HG03521 (cell line): ENCODE data around the gene HTRA2.
A peak's percentile ranks its signal among the peaks of the same experiment; 100 is the strongest.

Experiments used
- ATAC-seq: cut with Tn5 transposase; IDR thresholded peaks from one replicate; pipeline ENCODE4 v1.9.1; 2021; ENCODE audit warnings: mild to moderate bottlenecking, moderate library complexity; ENCODE audit not compliant: unreplicated experiment

HTRA2 gene

GRCh38 chr2:74515271-74515980 lies 14.3 kb upstream of the HTRA2 start:
- no peak for ATAC-seq

GRCh38 chr2:74515981-74516633 lies 13.6 kb upstream of the HTRA2 start:
- ATAC-seq: peak; percentile 47

GRCh38 chr2:74516650-74517049 lies 13.1 kb upstream of the HTRA2 start:
- ATAC-seq: no peak

GRCh38 chr2:74522516-74522915 lies 7.2 kb upstream of the HTRA2 start:
- ATAC-seq: no peak

DNA sequence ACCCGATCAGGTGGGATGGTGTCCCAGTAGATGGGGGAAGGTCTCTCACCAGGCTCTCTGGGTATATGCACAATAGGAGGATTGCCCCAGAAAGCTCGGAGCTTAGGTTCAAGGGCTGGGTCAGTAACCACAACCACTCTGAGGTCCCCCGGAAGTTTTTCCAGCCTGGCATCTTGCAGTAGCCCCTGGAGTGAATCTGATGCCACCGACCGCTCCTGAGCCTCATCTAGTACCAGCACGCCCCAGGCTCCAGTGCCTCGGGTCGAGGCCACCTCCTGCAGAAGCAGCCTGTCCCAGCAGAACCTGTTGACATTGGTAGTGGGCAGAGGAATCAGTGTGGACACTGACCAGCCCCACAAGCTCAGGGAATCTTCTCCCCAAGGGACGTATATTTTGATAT lies 5.7 kb upstream of the HTRA2 start:
- ATAC-seq: no peak

GRCh38 chr2:74524955-74525716 lies 4.6 kb upstream of the HTRA2 start:
- no peak for ATAC-seq

GRCh38 chr2:74525717-74526648 lies 3.8 kb upstream of the HTRA2 start, which contains the start of gene DQX1:
Gene DQX1, minus strand, starts transcription at chr2:74526231. Its CDS starts 502 bp downstream, at chr2:74525729.
- ATAC-seq: no peak

DNA sequence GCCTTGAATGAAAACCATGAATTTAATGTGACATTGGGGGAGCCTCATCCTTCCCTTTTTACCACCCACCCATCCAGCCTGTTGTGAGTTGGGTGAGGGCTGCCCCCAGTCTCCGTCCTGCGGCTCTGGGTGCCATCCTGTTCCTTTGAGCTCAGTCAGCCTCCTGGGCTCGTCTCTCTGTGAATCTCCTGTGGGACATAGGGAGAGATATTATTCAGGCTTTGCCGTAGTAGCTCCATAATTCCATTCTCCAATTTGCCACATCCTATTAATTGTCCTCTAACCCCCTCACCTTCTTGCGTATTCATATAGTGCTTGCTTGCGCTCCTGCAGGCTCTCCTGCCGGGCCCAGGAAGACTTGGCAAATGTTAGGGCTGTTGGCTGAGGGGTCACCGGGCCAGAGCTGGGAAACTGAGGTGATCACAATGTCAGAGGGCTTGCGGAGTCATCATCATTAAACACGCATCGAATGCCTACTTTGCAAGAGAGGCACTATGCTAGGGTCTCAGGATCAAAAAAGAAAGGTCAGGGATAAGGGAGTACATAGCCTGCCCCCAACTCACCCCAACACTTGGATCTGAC lies 3.0 kb upstream of the HTRA2 start:
- no peak for ATAC-seq

DNA sequence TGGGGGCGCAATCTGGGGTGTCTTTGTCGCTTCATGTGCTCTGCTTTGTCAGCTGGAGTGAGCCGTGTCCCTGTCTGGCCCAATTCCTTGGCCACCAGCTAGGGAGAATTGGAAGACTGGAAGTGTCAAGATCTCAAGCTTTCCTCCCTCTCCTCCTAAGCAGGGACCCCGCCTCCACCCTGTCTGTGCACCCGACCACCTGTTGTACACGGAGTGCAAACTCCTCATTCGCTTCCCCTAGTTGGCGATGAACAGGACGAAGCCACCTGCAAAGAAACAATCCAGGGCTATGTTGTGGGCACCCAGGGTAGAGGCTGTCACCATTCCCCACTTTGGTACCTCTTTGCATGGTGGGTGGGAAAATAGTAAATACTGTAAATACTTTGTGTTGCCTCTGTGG lies 2.0 kb upstream of the HTRA2 start:
- ATAC-seq: no peak

- ATAC-seq: peak; percentile 4
These were observed 955 bp upstream of the HTRA2 start for GRCh38 chr2:74528600-74529356.

DNA sequence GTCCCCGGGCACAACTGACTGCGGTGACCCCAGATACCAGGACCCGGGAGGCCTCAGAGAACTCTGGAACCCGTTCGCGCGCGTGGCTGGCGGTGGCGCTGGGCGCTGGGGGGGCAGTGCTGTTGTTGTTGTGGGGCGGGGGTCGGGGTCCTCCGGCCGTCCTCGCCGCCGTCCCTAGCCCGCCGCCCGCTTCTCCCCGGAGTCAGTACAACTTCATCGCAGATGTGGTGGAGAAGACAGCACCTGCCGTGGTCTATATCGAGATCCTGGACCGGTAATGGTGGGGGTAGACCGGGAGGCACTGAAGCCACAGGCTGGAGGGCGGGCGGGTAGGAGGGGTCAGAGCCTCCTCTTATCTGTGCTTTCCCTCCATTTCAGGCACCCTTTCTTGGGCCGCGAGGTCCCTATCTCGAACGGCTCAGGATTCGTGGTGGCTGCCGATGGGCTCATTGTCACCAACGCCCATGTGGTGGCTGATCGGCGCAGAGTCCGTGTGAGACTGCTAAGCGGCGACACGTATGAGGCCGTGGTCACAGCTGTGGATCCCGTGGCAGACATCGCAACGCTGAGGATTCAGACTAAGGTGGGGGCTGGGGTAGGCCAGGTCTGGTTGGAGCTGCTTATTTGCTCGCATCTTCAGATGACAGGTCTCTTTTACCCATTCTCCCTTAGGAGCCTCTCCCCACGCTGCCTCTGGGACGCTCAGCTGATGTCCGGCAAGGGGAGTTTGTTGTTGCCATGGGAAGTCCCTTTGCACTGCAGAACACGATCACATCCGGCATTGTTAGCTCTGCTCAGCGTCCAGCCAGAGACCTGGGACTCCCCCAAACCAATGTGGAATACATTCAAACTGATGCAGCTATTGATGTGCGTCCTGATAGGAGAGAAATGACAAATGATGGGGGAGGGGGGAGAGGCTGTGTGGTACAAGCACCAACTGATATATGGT lies 780 bp downstream of the HTRA2 start:
- ATAC-seq: peak; percentile 16

DNA sequence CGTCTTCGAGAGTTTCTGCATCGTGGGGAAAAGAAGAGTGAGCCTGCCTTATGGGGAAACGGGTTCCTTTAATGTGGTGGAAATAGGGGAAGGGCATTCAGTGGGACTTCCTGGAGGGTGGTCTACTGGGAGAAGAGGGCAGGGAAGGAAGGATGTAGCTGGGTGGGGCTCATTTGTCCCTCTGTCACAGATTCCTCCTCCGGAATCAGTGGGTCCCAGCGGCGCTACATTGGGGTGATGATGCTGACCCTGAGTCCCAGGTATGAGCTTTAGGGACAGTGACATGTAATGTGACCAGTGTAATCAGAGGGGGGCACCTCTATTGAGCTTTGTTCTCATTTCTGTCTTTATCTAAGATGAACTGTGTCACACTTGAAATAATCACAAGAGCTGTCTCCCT lies 1.9 kb downstream of the HTRA2 start:
- ATAC-seq: no peak

- no peak for ATAC-seq
These were observed 2.5 kb downstream of the HTRA2 start for GRCh38 chr2:74532222-74532621.

- no peak for ATAC-seq
These were observed 3.7 kb downstream of the HTRA2 start for GRCh38 chr2:74533464-74533863.

GRCh38 chr2:74534411-74534810 lies 4.7 kb downstream of the HTRA2 start:
- ATAC-seq: no peak

DNA sequence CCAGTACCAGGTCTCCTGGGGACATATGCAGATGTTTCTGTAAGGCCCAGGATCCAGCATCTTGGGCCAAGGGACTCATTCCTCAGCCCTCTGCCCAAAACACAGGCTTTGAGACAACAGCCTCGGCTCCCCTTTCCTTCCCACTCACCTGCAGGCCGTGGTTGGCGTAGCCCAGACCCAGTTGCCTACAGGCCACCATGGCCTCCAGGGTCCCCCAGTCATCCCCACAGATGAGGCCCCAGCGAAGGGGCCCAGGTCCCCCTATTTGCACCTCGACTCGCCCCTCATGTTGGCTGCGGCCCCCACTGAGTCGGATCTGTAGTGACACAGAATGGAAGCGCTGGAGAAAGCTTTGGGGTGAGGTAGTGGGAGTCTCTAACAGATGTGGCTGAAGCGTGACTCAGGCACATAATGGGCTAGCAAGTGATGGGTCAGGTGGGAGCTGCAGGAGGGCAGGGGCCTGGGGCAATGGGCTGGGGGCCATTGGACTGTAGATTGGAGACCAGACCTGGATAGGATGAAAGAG lies 5.8 kb downstream of the HTRA2 start:
- ATAC-seq: no peak

DNA sequence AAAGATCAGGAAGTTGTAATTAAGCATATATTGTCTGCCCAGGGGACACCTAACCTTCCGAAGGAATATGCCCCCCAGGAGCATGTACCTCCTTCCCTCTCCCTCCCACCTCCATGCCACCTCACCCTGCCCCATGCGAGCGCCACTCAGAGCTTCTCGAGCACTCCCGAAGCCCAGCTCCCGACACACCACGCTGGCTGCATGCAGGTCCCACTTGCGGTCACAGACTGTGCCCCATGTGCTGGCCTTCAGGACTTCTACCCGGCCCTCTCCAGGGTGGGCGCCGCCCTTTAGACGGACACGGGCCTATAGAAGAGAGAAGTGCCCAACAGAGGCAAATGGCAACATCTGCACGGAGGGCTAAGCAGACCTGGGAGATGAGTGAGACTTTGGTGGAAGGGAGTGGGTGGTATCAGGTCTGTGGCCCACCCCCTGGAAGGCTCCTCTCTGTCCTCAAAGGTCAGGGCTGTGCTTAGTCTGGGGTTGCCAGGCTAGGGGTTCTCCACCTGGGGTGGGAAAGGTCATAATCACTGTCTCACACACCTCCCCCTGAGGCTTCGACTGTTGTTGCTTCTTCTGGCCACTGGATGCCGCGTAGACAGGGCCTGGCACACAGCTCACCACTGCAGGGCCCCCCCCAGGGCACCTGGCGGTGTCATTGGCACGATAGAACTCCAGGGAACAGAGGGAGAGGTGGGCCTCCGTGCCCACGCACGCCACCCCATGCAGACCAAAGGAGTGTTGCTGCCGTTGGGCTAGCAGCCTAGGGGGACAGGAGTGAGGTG lies 6.6 kb downstream of the HTRA2 start:
- ATAC-seq: no peak

DNA sequence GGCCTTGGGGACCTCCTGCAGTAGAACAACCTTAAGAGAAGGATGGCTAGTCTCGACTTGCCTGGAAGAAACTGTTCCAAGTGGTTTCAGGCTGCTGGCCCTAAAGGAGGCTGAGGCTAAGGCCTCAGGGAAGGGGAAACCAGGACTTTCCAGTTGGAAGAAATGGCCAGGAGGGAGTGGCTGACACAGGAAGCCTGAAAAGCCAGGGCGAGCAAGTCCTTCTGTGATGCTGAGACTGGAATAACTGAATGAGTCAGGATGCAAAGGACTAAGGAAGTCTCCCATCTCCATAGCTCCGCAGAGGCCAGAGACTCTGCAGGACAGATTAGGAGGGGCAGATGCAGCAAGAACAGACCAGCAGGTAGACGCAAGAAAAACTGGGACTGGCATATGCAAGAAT lies 7.4 kb downstream of the HTRA2 start:
- no peak for ATAC-seq
